HepG2 (cell line): ENCODE measurements around the gene TNFSF12. TPM values are rescaled to one million over a fixed set of nuclear protein-coding genes. Genes with fewer than 3 reads are reported as not detected.

ENCODE experiments used
- ATAC-seq: fragments of 200-7000 bp; cut with Tn5 transposase; 3 replicates; pipeline ENCODE4 v1.9.1; 2020; ENCODE audit warnings: mild to moderate bottlenecking, moderate library complexity
- BruUV-seq: library from RNA; stranded (reverse); fragments of 400-500 nt; replicated peaks from 2 replicates; lab custom pipeline; 2021; lab: Mats Ljungman, UMichigan
- CTCF ChIA-PET: fragments of 300-600 bp; formaldehyde crosslinking; extraction: SDS; loops from one replicate; lab custom pipeline; 2021; ENCODE audit warnings: low total read pairs, inconsistent platforms, low intra/inter-chr PET ratio; lab: Yijun Ruan, JAX
- POLR2A ChIA-PET: fragments of 350-600 bp; sonication (Branson Sonifier 250); formaldehyde crosslinking; loops from one replicate; lab custom pipeline; 2020; ENCODE audit warnings: antibody characterized with exemption, inconsistent platforms; lab: Yijun Ruan, JAX
- DNase-seq: peaks from one replicate; pipeline ENCODE4 v3.0.0-alpha.2; 2015; ENCODE audit warnings: low spot score
- FAIRE-seq: peaks from 3 replicates; lab custom pipeline; 2011; peaks lifted over from hg19 to GRCh38; lab: Jason Lieb, UNC
- H2AFZ ChIP-seq: one replicate; pipeline ENCODE4 v1.6.1; 2011; ENCODE audit warnings: low read length, inconsistent platforms
- H3K27ac ChIP-seq: fragments of 300-600 bp; 3 replicates; pipeline ENCODE4 v1.8.0; 2011; ENCODE audit warnings: mixed run types, mild to moderate bottlenecking, mixed read lengths, low read length, inconsistent platforms; ENCODE audit not compliant: insufficient read depth; ENCODE audit errors: extremely low read length
- H3K27me3 ChIP-seq, 2 experiments: fragments of 200-600 bp in 1 of 2; 2 replicates in 1 of 2; 3 replicates in 1 of 2; pipeline versions ENCODE4 v1.6.0 to v1.8.0; 2011; ENCODE audit warnings: low read length in 2 of 2, mild to moderate bottlenecking in 2 of 2, moderate library complexity in 2 of 2, inconsistent platforms in 1 of 2; ENCODE audit not compliant: insufficient read depth in 2 of 2, control insufficient read depth in 1 of 2
- H3K36me3 ChIP-seq, 2 experiments: fragments of 200-600 bp in 1 of 2; replicated peaks in 1 of 2; 2 replicates in 1 of 2; 3 replicates in 1 of 2; pipeline versions ENCODE4 v1.5.1 to v1.8.0; 2011; ENCODE audit warnings: low read length in 2 of 2, inconsistent platforms in 1 of 2; ENCODE audit not compliant: insufficient read depth in 2 of 2, control insufficient read depth in 1 of 2
- H3K4me1 ChIP-seq: 2 replicates; pipeline ENCODE4 v1.5.1; 2012; ENCODE audit warnings: low read length, inconsistent platforms; ENCODE audit not compliant: insufficient read depth
- H3K4me2 ChIP-seq: 2 replicates; pipeline ENCODE4 v1.6.0; 2011; ENCODE audit warnings: low read depth, low read length, inconsistent platforms
- H3K4me3 ChIP-seq, 3 experiments: fragments of 200-600 bp in 1 of 3; sonication (generic), shearing (Covaris generic) in 1 of 3; replicated peaks in 1 of 3; 2 replicates each; pipeline ENCODE4 v1.5.1; 2011 to 2016; ENCODE audit warnings: low read length in 3 of 3, inconsistent platforms in 2 of 3, low read depth in 2 of 3, mild to moderate bottlenecking in 2 of 3, control low read depth in 1 of 3, mixed read lengths in 1 of 3; ENCODE audit not compliant: insufficient read depth in 1 of 3
- H3K79me2 ChIP-seq: one replicate; pipeline ENCODE4 v1.6.1; 2011; ENCODE audit warnings: low read length, inconsistent platforms; ENCODE audit not compliant: insufficient read depth
- H3K9ac ChIP-seq: 2 replicates; pipeline ENCODE4 v1.6.0; 2011; ENCODE audit warnings: mild to moderate bottlenecking, low read depth, low read length, inconsistent platforms; ENCODE audit not compliant: insufficient read depth
- H3K9me3 ChIP-seq: 2 replicates; pipeline ENCODE4 v1.5.1; 2012; ENCODE audit warnings: mild to moderate bottlenecking, low read length
- H4K20me1 ChIP-seq: 2 replicates; pipeline ENCODE4 v1.6.0; 2011; ENCODE audit warnings: inconsistent platforms, mild to moderate bottlenecking, low read length, moderate library complexity; ENCODE audit not compliant: insufficient read depth
- AGO2 ChIP-seq: fragments of 200-400 bp; formaldehyde crosslinking; optimal IDR thresholded peaks from 2 replicates; pipeline ENCODE3; 2017; ENCODE audit warnings: mild to moderate bottlenecking, low read depth, low read length, moderate library complexity
- POLR2AphosphoS5 ChIP-seq: IDR thresholded peaks from 2 replicates; pipeline ENCODE4 v1.6.1; 2012; ENCODE audit warnings: low read depth, low read length
- RBFOX2 ChIP-seq: fragments of 200-400 bp; formaldehyde crosslinking; IDR thresholded peaks from 2 replicates; pipeline ENCODE4 v1.6.1; 2017; ENCODE audit warnings: low read depth, mild to moderate bottlenecking, low read length
- SOX13 ChIP-seq, 3 experiments: fragments of 450-650 bp in 1 of 3; sonication (generic) in 1 of 3; formaldehyde crosslinking in 1 of 3; IDR thresholded peaks in 2 of 3; conservative IDR thresholded peaks in 1 of 3; 2 replicates each; pipeline versions ENCODE4 v1.5.0 to v1.6.1; 2016 to 2020; ENCODE audit warnings: antibody characterized with exemption in 1 of 3, mild to moderate bottlenecking in 1 of 3, missing compliant biosample characterization in 1 of 3, missing genetic modification reagents in 1 of 3, moderate library complexity in 1 of 3
- ZNF879 ChIP-seq: sonication (generic); formaldehyde crosslinking; IDR thresholded peaks from 2 replicates; pipeline ENCODE4 v1.8.1; 2023; ENCODE audit warnings: missing genetic modification reagents
- WGBS: methylation state at CpG from one replicate; pipeline ENCODE4 v1.1.6; 2017; ENCODE audit warnings: low lambda C conversion rate; 5-methylcytosine and 5-hydroxymethylcytosine counted together
- in situ Hi-C: cut with HindIII; loops from 2 replicates; pipeline ENCODE4 v1.10.0; 2017; ENCODE audit warnings: low pct_unique_long_range_greater_than_20kb; ENCODE audit not compliant: extremely low pct_ligation_motif_present
- intact Hi-C: fragments of 100-400 bp; cut with micrococcal nuclease; formaldehyde crosslinking; loops from one replicate; pipeline ENCODE4 v1.10.0; 2022; ENCODE audit not compliant: unreplicated experiment
- polyA plus RNA-seq, 8 experiments: library from polyadenylated mRNA; depleted of rRNA in 3 of 8; stranded (reverse) in 7 of 8; unstranded in 1 of 8; fragments of >200 nt; fragmentation: Illumina TruSeq in 4 of 8; extraction: Trizol in 4 of 8; gene quantifications; 2 replicates each; pipeline versions ENCODE4 v1.2.1 to v1.2.3, GENCODE V29; 2011 to 2016; ENCODE audit warnings: low read depth in 4 of 8, missing spikeins in 1 of 8, mixed read lengths in 1 of 8; ENCODE audit not compliant: insufficient read depth in 1 of 8
- total RNA-seq, 5 experiments: library from RNA; depleted of rRNA; stranded (reverse); fragments of >200 nt; fragmentation: Illumina TruSeq; extraction: Trizol; gene quantifications; 2 replicates each; pipeline ENCODE4 v1.2.3, GENCODE V29; 2016; ENCODE audit warnings: low read depth in 1 of 5

TNFSF12 gene
- total and polyA plus RNA-seq, 2 of the 13 experiments (the other 11 are each of a cell fraction or from before 2014, with no cell fraction given), result 0.93 to 7.2 TPM

DNA sequence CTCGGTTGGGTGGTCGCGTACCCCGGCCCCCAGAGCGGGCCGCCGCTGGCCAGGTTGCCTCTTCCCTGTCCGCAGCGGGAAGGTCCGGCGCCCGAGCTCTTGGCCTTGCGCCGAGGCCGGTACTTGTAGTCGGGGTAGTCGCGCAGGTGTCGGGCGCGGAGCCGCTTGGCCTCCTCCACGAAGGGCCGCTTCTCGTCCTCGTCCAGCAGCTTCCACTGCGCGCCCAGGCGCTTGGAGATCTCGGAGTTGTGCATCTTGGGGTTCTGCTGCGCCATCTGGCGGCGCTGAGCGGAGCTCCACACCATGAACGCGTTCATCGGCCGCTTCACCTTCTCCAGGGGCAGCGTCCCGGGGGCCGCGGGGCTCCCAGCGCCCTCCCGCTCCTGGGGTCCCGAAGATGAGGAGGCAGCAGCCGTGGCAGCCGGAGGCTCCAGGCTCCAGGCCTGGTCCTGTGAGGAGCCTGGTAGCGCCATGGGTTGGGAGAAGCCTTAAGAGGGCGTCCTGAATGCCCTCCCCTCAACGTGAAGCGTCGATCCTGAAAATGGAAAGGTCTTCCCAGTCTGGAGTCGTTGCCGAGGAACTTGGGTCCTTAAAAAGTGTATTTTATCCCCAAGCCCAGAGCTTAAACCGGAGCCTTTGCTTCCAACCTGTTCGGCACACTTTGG, 40.5 kb downstream of the TNFSF12 start:
- in situ Hi-C loops (loop anchor here (5.0 kb wide), 1 partner anchor 98 kb away; the partner anchor contains the start of genes TP53 and WRAP53), intact Hi-C loops (no loop called here)
- FAIRE-seq, result no peak
- ChIA-PET CTCF (no interaction called here), POLR2A (interaction anchor here (1.1 to 1.7 kb wide), 3 partner anchors 10 to 98 kb away, joined by 4 to 5 read pairs (median 4); partner anchors contain the start of genes CD68, SAT2 and TP53)
- ATAC-seq, result no peak
- H3K4me3 ChIP-seq, result no peak overlapping the region
- H3K36me3 ChIP-seq, result peaks cover 24 to 54% of the 10 kb centered on the region in 2 experiments
- H3K27me3 ChIP-seq, result no peaks in the 10 kb centered on the region; a peak in 1 of 5 replicates
- H3K4me1 ChIP-seq, result peaks cover 13% of the 10 kb centered on the region
- no peaks in the 10 kb centered on the region for H3K9me3 ChIP-seq
- no peak overlapping the region for H3K4me2 ChIP-seq
- no peak for DNase-seq
- no TSS peak for BruUV-seq
- no peak overlapping the region for H3K9ac ChIP-seq
- no peak for TF ChIP-seq SOX13 (IDR thresholded peaks at IDR 0.05)
- no peak for TF ChIP-seq SOX13 (CRISPR knock-in tag; conservative IDR thresholded peaks at IDR 0.05 in 1 of 2, IDR thresholded peaks at IDR 0.05 in 1 of 2)
- TF ChIP-seq POLR2AphosphoS5, result 0 out of 2 replicates have a peak, but pooled peaks have one; percentile 14
- no peak for TF ChIP-seq ZNF879
- TF ChIP-seq RBFOX2, result peak; percentile 53
- peak; percentile 76 for TF ChIP-seq AGO2
- no peak overlapping the region for H2AFZ ChIP-seq
- no peak overlapping the region for H3K27ac ChIP-seq
- no peaks in the 10 kb centered on the region for H4K20me1 ChIP-seq
- H3K79me2 ChIP-seq, result peaks cover 7% of the 10 kb centered on the region
- 99% methylated on average over 52 of the region's 56 CpGs for WGBS
